Cardiac fibroblast (primary cell): ENCODE data around the gene SPIRE1.
A peak's percentile ranks its signal among the peaks of the same experiment; 100 is the strongest.
"Not testable (repeated sequence)": the region's sequence is repeated elsewhere in the genome, so short reads cannot be mapped to it uniquely, and the experiment has no call there.

Experiments used
- DNase-seq, 2 donors: peaks; one replicate each; pipeline versions ENCODE4 v3.0.0 to v3.0.0-alpha.2; 2010; ENCODE audit warnings: low read depth in 2 of 2
- H3K4me3 ChIP-seq, 2 donors: replicated peaks in 1 of 2; 1 replicate in 1 of 2; 2 replicates in 1 of 2; pipeline ENCODE4 v1.5.1; 2011; ENCODE audit warnings: low read depth in 2 of 2, low read length in 2 of 2, mild to moderate bottlenecking in 2 of 2, moderate library complexity in 1 of 2
- TF ChIP-seq, protein P1 (sequence below): IDR thresholded peaks from one replicate; pipeline ENCODE4 v1.5.1; 2011; ENCODE audit warnings: low read depth, mild to moderate bottlenecking, low read length, inconsistent platforms

Gene SPIRE1

DNA sequence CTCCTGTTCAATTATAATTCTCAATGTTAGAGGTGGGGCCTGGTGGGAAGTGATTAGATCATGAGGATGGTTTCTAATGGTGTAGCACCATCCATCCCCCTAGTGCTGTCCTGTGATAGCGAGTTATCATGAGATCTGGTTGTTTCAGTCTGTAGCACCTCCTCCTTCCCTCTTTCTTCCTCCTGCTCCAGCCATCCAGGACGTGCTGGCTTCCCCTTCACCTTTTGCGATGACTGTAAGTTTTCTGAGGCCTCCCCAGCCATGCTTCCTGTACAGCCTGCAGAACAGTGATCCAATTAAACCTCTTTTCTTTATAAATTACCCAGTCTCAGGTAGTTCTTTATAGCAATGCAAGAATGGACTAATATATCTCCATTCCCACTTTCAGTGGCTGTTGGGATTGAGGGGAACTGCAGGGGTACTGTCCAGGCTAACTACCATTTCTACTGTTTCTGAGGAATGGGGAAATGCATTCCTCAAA lies 19.2 kb downstream of the SPIRE1 start:
- no peak overlapping the region for H3K4me3 ChIP-seq
- TF ChIP-seq, protein P1, sequence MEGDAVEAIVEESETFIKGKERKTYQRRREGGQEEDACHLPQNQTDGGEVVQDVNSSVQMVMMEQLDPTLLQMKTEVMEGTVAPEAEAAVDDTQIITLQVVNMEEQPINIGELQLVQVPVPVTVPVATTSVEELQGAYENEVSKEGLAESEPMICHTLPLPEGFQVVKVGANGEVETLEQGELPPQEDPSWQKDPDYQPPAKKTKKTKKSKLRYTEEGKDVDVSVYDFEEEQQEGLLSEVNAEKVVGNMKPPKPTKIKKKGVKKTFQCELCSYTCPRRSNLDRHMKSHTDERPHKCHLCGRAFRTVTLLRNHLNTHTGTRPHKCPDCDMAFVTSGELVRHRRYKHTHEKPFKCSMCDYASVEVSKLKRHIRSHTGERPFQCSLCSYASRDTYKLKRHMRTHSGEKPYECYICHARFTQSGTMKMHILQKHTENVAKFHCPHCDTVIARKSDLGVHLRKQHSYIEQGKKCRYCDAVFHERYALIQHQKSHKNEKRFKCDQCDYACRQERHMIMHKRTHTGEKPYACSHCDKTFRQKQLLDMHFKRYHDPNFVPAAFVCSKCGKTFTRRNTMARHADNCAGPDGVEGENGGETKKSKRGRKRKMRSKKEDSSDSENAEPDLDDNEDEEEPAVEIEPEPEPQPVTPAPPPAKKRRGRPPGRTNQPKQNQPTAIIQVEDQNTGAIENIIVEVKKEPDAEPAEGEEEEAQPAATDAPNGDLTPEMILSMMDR = no peak
- DNase-seq = no peak

DNA sequence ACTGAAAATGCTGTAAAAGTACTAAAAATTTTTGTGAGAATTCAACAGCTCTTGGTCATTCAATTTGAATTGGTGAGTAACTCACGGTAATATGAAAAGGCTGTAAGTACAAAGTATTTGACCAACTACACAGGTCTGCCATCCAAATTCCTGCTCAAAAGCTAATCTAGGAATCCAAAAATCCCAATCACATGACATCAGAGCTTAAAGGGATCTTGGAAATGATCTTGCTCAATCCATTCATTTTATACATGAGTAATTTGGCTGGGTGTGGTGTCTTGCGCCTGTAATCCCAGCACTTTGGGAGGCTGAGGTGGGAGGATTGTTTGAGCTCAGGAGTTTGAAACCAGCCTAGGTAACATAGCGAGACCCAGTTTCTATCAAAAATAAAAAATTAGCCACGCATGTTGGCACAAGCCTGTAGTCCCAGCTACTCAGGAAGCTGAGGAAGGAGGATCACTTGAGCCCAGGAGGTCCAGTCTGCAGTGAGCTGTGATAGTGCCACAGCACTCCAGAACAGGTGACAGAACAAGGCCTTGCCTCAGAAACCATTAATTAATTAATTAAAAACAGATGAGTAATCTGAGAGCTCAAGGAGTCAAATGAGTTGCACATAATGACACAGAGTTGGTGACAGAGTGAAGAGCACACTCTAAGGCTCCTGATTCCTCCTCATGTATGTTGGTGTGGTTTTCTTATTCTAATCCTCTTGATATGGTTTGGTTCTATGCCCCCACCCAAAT lies 19.8 kb downstream of the SPIRE1 start:
- peak; percentile 58 to 84 for DNase-seq
- H3K4me3 ChIP-seq = no peak overlapping the region
- TF ChIP-seq, protein P1 = no peak

DNA sequence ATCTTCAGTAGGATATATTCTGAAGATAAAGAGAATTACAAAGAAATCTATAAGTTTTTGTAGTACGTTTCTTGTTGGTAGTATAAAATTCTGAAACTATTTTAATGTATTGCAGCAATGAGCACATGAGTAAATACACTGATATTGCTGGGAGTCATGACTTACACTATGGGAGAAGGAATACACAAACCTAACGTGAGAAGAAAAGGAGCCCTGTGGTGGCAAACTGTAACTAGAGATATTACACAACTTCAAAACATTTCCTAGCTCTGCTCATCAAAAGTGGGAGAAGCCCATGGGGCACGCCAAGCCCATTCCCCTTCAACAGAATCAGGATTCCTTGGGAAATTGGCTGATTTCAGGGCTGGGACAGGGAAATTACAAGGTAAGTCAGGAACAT lies 20.5 kb downstream of the SPIRE1 start:
- TF ChIP-seq, protein P1 = no peak
- DNase-seq = peak; percentile 34 to 60
- H3K4me3 ChIP-seq = no peak overlapping the region

DNA sequence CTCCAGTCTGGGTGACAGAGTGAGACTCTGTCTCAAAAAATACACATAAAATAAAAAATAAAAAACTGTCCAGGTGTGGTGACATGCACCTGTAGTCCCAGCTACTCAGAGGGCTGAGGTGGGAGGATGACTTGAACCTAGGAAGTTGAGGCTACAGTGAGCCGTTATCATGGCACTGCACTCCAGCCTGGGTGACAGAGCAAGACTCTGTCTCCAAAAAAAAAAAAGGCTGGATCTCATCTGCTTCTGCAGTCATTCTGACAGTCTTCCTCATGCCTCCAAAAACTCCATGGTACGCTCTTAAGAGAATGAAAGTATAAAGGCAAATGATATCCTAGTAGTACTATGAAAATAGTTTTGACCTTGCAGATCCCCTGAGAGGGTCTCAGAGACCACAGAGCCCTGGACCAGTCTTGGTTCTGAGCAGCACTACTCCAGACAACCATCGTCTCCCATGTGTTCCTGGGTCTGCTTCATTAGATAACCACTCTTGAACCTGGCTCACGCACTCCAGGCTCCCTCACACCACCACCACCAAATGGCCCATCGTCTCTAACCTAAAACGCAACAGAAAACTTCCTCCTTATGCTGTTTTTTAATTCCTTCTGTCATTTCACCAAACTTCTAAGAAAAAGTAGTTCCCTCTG lies 26.0 kb downstream of the SPIRE1 start:
- no peak for DNase-seq
- no peak overlapping the region for H3K4me3 ChIP-seq
- TF ChIP-seq, protein P1 = no peak

DNA sequence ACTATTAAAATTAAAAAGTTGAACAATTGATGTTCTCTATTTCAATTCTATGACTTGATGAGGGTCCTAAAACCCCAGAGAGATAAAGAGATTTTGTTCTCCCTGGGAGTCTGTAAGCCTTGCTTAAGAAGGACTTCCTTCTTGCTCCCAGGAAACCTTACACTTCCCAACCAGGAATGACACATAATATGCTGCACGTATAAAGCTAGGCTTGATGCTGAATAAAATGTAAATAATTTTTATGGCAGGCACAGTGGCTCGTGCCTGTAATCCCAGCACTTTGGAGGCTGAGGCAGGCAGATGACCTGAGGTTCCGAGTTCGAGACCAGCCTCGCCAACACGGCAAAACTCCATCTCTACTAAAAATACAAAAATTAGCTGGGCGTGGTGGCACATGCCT lies 27.8 kb downstream of the SPIRE1 start:
- TF ChIP-seq, protein P1 = no peak
- H3K4me3 ChIP-seq = no peak overlapping the region
- DNase-seq = peak in 1 of 2 donors; percentile 34

DNA sequence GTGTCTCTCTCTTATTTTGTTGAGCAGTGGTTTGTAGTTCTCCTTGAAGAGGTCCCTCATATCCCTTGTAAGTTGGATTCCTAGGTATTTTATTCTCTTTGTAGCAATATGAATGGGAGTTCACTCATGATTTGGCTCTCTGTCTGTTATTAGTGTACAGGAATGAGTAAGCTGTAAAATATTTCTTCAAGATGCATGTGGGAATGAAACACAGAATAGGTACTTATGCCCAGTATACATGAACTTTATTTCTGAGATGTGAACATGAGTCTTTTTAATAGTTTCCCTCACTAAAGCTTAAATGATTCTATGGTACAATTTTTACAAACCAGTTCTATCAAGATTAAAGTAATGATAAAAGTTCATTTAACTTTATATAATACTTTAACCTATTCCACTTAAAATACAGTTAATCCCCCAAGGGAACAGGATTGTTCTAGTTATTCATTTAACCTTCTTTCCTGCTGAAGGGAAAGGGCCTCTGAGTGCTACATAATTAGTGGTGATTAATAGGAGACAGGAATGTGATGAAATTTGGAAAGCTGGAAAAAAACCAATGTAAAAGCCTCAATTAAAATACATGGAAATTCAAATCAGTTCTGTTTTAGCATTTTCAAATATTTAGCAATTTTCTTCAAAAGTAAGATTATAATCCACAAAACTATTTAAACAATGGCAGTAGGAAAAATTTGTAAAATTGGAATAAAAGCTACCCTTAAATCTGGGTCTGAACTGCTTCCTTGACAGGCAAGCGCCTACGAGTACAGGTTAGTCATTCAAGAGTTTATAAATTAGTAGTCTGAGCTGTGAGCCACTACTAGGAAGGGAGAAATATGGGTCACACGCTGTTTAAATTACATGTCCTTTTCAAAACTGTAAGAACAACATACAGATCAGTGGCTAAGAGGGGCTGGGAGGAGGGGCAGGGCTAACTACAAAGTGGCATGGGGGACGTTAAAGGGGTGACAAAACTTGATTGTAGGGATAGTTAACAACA lies 28.9 kb downstream of the SPIRE1 start:
- no peak overlapping the region for H3K4me3 ChIP-seq
- DNase-seq = peak; percentile 52 to 81
- TF ChIP-seq, protein P1 = no peak

DNA sequence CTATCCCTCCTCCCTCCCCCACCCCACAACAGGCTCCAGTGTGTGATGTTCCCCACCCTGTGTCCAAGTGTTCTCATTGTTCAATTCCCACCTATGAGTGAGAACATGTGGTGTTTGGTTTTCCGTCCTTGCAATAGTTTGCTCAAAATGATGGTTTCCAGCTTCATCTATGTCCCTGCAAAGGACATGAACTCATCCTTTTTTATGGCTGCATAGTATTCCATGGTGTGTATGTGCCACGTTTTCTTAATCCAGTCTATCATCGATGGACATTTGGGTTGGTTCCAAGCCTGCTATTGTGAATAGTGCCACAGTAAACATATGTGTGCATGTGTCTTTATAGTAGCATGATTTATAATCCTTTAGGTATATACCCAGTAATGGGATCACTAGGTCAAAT lies 30.7 kb downstream of the SPIRE1 start:
- H3K4me3 ChIP-seq, DNase-seq: not testable (repeated sequence)
